ENCODE data around the gene MICU1.
"Not testable (repeated sequence)": the region's sequence is repeated elsewhere in the genome, so short reads cannot be mapped to it uniquely, and the experiment has no call there.

MICU1 gene

DNA sequence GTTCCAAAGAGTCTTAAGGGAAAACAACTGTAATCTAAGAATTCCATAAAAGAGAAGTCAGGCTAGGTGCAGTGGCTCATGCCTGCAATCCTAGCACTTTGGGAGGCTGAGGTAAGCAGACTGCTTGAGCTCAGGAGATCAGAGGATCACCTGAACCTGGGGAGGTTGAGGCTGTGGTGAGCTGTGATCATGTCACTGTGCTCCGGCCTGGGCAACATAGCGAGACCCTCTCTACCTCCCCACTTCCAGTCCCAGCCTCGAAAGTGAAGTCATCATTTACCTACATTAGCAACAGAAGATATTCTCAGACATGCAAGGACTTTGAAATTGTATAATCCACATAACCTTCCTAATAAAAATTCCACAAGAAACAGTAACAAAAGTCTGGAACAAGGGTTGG lies 141.4 kb downstream of the MICU1 start:
- TF ChIP-seq, protein P1, sequence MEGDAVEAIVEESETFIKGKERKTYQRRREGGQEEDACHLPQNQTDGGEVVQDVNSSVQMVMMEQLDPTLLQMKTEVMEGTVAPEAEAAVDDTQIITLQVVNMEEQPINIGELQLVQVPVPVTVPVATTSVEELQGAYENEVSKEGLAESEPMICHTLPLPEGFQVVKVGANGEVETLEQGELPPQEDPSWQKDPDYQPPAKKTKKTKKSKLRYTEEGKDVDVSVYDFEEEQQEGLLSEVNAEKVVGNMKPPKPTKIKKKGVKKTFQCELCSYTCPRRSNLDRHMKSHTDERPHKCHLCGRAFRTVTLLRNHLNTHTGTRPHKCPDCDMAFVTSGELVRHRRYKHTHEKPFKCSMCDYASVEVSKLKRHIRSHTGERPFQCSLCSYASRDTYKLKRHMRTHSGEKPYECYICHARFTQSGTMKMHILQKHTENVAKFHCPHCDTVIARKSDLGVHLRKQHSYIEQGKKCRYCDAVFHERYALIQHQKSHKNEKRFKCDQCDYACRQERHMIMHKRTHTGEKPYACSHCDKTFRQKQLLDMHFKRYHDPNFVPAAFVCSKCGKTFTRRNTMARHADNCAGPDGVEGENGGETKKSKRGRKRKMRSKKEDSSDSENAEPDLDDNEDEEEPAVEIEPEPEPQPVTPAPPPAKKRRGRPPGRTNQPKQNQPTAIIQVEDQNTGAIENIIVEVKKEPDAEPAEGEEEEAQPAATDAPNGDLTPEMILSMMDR (IDR thresholded peaks at IDR 0.05; ENCODE audit: low read depth, low read length, missing control alignments) = no peak
- in situ Hi-C loops (cut with HindIII; ENCODE audit: low pct_ligation_motif_present, low sequenced_read_pairs) = no loop called here
- Histone ChIP-seq H3K27me3 (replicated peaks) (no peaks in the 10 kb centered on the region), H3K4me3 (ENCODE audit: low read depth, low read length) (no peak overlapping the region), H3K27ac (no peak overlapping the region), H3K36me3 (replicated peaks) (no peaks in the 10 kb centered on the region)
- DNase-seq = no peak

DNA sequence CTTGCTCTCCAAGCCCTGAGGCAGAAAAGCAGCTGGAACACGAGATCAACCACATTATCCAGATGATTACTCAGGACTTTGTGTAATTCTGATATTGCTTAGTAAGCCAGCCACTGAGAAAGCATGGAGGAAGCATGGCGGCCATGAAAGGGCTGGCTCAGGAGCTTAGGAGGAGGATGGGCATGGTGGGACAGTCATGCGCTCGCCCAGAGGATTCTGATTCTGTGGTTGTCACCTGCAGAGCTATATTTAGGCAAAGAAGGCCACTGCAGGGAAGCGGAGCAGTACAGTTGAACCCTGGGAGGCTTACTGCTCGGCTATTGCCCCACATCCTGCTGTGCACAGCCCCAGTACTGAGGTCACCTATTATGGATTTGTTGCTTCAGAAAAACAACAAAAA lies 142.4 kb downstream of the MICU1 start:
- Histone ChIP-seq H3K4me3 (ENCODE audit: low read depth, low read length) (no peak overlapping the region), H3K27ac (no peak overlapping the region), H3K36me3 (replicated peaks) (no peaks in the 10 kb centered on the region), H3K27me3 (replicated peaks) (no peaks in the 10 kb centered on the region)
- DNase-seq = no peak
- in situ Hi-C loops (cut with HindIII; ENCODE audit: low pct_ligation_motif_present, low sequenced_read_pairs) = no loop called here
- TF ChIP-seq, protein P1 (IDR thresholded peaks at IDR 0.05; ENCODE audit: low read depth, low read length, missing control alignments) = no peak

DNA sequence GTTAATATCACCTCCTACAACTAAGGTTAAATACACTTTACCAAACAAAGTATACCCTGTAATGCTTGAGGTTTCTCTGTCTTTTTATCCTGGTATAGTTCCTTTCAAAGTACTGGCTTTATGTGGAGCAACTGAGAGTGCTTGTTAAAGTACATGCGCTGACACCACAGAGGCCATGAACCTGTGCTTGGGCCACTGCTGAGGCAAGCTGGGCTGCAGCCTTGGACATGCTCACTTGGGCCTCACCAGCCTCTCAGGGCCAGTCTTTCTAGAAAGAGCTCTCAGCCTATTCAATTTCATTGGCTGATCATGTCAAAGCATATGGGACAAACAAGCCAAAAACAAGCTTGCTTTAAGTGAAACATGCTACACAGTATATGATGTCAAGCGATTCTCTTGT lies 145.0 kb downstream of the MICU1 start:
- Histone ChIP-seq H3K27ac (no peak overlapping the region), H3K4me3 (ENCODE audit: low read depth, low read length) (no peak overlapping the region)
- in situ Hi-C loops (cut with HindIII; ENCODE audit: low pct_ligation_motif_present, low sequenced_read_pairs) = no loop called here

DNA sequence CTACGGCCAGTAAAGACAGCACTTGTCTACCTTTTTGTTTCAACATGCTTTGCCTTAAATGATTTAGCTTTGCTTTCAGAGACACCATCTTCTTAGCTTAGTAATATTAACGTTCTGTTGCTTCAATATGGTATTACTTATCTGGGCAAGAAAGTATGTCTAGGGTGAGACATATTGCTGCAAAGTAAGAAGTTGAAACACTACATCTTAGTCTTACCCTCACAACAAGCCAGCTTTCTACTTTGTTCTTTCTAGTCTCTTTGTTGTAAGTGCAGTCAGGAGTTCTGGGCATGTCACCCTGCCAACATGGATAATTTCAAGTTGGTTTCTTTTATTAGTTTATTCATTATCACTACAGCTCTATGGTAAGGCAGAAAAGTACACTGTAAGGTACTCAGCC lies 148.4 kb downstream of the MICU1 start:
- peaks cover 4% of the 10 kb centered on the region for H3K36me3 ChIP-seq (replicated peaks)
- in situ Hi-C loops (cut with HindIII; ENCODE audit: low pct_ligation_motif_present, low sequenced_read_pairs) = no loop called here
- H3K27me3 ChIP-seq (replicated peaks) = no peaks in the 10 kb centered on the region
- DNase-seq = no peak
- no peak overlapping the region for H3K27ac ChIP-seq
- no peak overlapping the region for H3K4me3 ChIP-seq (ENCODE audit: low read depth, low read length)
- TF ChIP-seq, protein P1 (IDR thresholded peaks at IDR 0.05; ENCODE audit: low read depth, low read length, missing control alignments) = no peak

More for the DNA sequence above, 145.0 kb downstream of the MICU1 start:
- TF ChIP-seq, protein P1 (IDR thresholded peaks at IDR 0.05; ENCODE audit: low read depth, low read length, missing control alignments) = no peak
- Histone ChIP-seq H3K27me3 (replicated peaks) (no peaks in the 10 kb centered on the region), H3K36me3 (replicated peaks) (no peaks in the 10 kb centered on the region)
- no peak for DNase-seq

DNA sequence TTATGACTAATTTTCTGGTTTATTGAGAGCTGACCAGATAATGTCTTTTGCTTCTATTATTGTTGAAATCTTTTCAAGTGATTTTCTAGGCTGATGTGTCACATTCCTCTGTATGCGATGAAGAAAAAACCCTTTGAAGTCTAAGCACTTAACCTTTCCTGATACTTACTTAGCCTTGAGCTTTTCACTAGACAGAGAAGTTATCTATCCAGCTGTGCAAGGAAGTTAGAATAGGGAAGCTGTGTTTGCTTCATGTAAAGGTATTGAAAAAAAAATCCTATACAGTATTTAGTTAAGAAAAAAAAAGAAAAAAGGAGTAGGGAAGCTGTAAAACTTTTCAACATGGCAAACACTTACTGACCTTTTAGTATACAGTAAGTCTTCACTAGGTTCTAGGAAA lies 153.6 kb downstream of the MICU1 start:
- Histone ChIP-seq H3K36me3 (replicated peaks) (peaks cover 4% of the 10 kb centered on the region), H3K27me3 (replicated peaks) (no peaks in the 10 kb centered on the region), H3K27ac (no peak overlapping the region), H3K4me3 (ENCODE audit: low read depth, low read length) (no peak overlapping the region)
- TF ChIP-seq, protein P1 (IDR thresholded peaks at IDR 0.05; ENCODE audit: low read depth, low read length, missing control alignments) = no peak
- in situ Hi-C loops (cut with HindIII; ENCODE audit: low pct_ligation_motif_present, low sequenced_read_pairs) = no loop called here
- DNase-seq = no peak

DNA sequence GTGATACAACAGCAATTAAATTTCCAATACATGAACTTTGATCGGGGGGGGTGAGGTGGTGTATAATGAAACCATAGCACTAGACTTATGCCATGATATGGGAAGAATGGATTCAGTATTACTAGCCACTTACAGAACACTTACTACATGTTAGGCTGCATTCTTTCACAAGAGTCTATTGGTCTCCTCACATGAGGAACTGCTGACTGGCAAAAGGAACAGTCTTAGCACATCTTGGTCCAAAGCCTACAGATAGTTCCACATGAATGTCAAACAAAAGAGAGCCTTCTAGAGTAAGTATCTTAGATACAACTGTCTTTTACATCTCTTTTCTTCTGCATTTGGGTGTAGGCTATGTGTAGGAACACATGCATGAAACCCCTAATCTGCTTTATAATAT lies 155.2 kb downstream of the MICU1 start:
- H3K36me3 ChIP-seq (replicated peaks) = peaks cover 4% of the 10 kb centered on the region
- in situ Hi-C loops (cut with HindIII; ENCODE audit: low pct_ligation_motif_present, low sequenced_read_pairs) = no loop called here
- H3K27ac ChIP-seq = no peak overlapping the region
- DNase-seq = no peak
- TF ChIP-seq, protein P1 (IDR thresholded peaks at IDR 0.05; ENCODE audit: low read depth, low read length, missing control alignments) = no peak
- no peaks in the 10 kb centered on the region for H3K27me3 ChIP-seq (replicated peaks)
- no peak overlapping the region for H3K4me3 ChIP-seq (ENCODE audit: low read depth, low read length)

DNA sequence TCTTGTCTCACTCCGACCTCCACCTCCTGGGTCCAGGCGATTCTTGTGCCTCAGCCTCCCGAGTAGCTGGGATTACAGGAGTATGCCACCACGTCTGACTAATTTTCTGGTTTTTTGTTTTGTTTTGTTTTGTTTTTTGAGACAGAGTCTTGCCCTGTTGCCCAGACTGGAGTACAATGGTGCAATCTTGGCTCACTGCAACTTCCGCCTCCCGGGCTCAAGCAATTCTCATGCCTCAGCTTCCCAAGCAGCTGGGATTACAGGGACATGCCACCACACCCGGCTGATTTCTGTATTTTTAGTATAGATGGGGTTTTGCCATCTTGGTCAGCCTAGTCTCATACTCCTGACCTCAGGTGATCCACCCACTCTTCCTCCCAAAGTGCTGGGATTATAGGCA lies 158.8 kb downstream of the MICU1 start:
- in situ Hi-C loops (cut with HindIII; ENCODE audit: low pct_ligation_motif_present, low sequenced_read_pairs); DNase-seq; H3K27ac ChIP-seq; H3K4me3 ChIP-seq (ENCODE audit: low read depth, low read length); H3K27me3 ChIP-seq (replicated peaks); H3K36me3 ChIP-seq (replicated peaks): not testable (repeated sequence)
